Natural killer cell (primary cell): ENCODE measurements around the gene DYSF. TPM values are rescaled to one million over a fixed set of nuclear protein-coding genes. Genes with fewer than 3 reads are reported as not detected.
A peak's percentile ranks its signal among the peaks of the same experiment; 100 is the strongest.

Source experiments
- ATAC-seq, 3 donors: fragments of 150-1000 bp in 2 of 3; fragments of 200-7000 bp in 1 of 3; cut with Tn5 transposase; 1 replicate in 1 of 3; 2 replicates in 2 of 3; pipeline ENCODE4 v1.10.0; 2021; ENCODE audit warnings: mild to moderate bottlenecking in 2 of 3, moderate library complexity in 2 of 3
- DNase-seq, 2 donors: peaks; one replicate each; pipeline versions ENCODE4 v3.0.0 to v3.0.0-alpha.2; 2013 to 2021; ENCODE audit warnings: mixed read lengths in 1 of 2
- H3K27ac ChIP-seq: one replicate; pipeline ENCODE4 v1.5.1; 2013; ENCODE audit warnings: mild to moderate bottlenecking, low read length
- H3K27me3 ChIP-seq: one replicate; pipeline ENCODE4 v1.6.1; 2013; ENCODE audit warnings: low read length; ENCODE audit not compliant: control insufficient read depth, insufficient read depth
- H3K36me3 ChIP-seq: one replicate; pipeline ENCODE4 v1.6.1; 2013; ENCODE audit warnings: low read length; ENCODE audit not compliant: control insufficient read depth, insufficient read depth
- H3K4me1 ChIP-seq: one replicate; pipeline ENCODE4 v1.6.1; 2013; ENCODE audit warnings: low read length; ENCODE audit not compliant: control insufficient read depth, insufficient read depth
- H3K4me3 ChIP-seq: one replicate; pipeline ENCODE4 v1.5.1; 2013; ENCODE audit warnings: low read length
- H3K9me3 ChIP-seq: one replicate; pipeline ENCODE4 v1.6.1; 2013; ENCODE audit warnings: low read length; ENCODE audit not compliant: control insufficient read depth, insufficient read depth
- H3K27ac Mint-ChIP-seq, 2 donors: one replicate each; pipeline ENCODE4 v1.8.0; 2022; ENCODE audit warnings: mild to moderate bottlenecking in 2 of 2, mixed read lengths in 2 of 2, moderate library complexity in 1 of 2
- H3K27me3 Mint-ChIP-seq, 2 donors: one replicate each; pipeline ENCODE4 v1.8.0; 2022; ENCODE audit warnings: low read depth in 2 of 2, mixed read lengths in 2 of 2
- H3K36me3 Mint-ChIP-seq: one replicate; pipeline ENCODE4 v1.8.0; 2022; ENCODE audit warnings: mixed read lengths
- H3K4me1 Mint-ChIP-seq, 2 donors: one replicate each; pipeline ENCODE4 v1.8.0; 2022; ENCODE audit warnings: mixed read lengths in 2 of 2
- H3K4me3 Mint-ChIP-seq: one replicate; pipeline ENCODE4 v1.8.0; 2022; ENCODE audit warnings: mild to moderate bottlenecking, moderate library complexity, mixed read lengths
- H3K9me3 Mint-ChIP-seq, 2 donors: one replicate each; pipeline ENCODE4 v1.8.0; 2022; ENCODE audit warnings: mixed read lengths in 2 of 2
- WGBS: methylation state at CpG from one replicate; pipeline ENCODE4 v1.1.7; 2013; ENCODE audit warnings: missing lambda C conversion rate; ENCODE audit not compliant: insufficient coverage; 5-methylcytosine and 5-hydroxymethylcytosine counted together
- intact Hi-C: fragments of 100-400 bp; cut with micrococcal nuclease; formaldehyde crosslinking; loops from one replicate; pipeline ENCODE4 v1.14.2; 2022
- total RNA-seq, 4 donors: library from RNA; stranded (reverse); fragments of 120-200 nt in 1 of 4; gene quantifications; one replicate each; pipeline versions ENCODE4 v1.2.3 to v1.2.4, GENCODE V29; 2013 to 2022
- TF ChIP-seq, protein P1 (sequence below): fragments of 200-600 bp; IDR thresholded peaks from one replicate; pipeline ENCODE4 v1.8.0; 2022; ENCODE audit warnings: antibody characterized with exemption

Gene DYSF
- total RNA-seq, 3 donors from 2014 or later (not counting 1 experiment from before 2014, with no cell fraction given), result 11.4 to 19.5 (median 12.4) TPM

DNA sequence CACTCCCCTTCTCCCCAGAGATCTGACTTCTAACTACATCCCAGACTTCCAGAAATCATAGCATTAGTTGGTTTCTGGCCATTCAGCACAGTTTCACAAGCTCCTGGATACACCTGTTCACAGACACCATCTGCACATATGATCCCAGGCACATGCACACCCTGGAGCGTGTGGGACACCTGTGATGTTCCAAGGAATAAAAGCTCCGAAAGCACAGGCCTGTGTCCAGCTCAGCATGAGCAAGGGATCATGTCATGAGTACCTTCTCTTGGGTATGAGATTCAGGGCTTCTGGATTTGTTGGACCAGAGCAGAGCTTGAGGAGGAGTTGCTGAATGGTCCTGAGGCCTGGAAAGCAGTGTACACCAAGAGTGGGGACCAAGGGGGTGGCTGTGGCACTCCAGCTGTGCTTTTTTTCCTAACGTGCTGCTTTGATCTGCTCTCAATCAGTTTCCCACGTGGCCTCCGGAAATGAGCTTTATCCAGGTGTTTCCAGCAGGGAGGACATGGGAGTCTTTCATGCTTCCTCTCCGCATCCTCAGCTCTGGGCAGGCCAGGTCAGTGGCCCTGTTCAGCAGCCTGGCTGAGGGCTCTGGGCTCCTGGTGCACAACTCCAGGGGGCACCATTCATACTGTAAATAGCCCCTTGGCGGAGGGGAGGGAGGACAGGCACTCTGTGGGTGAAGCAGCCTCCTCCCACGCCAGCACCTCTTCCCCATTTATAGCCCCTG is 1.8 kb downstream of the DYSF start:
- Mint-ChIP-seq H3K4me3 (peak overlapping the region; percentile 40), H3K27ac (no peak overlapping the region), H3K27me3 (peaks cover 28 to 46% of the 10 kb centered on the region in 2 donors), H3K36me3 (no peaks in the 10 kb centered on the region), H3K9me3 (no peaks in the 10 kb centered on the region), H3K4me1 (peaks cover 30 to 58% of the 10 kb centered on the region in 2 donors)
- Histone ChIP-seq H3K36me3 (no peaks in the 10 kb centered on the region), H3K27me3 (peaks cover 11% of the 10 kb centered on the region), H3K27ac (no peak overlapping the region), H3K9me3 (no peaks in the 10 kb centered on the region), H3K4me1 (peaks cover 54% of the 10 kb centered on the region), H3K4me3 (no peak overlapping the region)
- TF ChIP-seq, protein P1, sequence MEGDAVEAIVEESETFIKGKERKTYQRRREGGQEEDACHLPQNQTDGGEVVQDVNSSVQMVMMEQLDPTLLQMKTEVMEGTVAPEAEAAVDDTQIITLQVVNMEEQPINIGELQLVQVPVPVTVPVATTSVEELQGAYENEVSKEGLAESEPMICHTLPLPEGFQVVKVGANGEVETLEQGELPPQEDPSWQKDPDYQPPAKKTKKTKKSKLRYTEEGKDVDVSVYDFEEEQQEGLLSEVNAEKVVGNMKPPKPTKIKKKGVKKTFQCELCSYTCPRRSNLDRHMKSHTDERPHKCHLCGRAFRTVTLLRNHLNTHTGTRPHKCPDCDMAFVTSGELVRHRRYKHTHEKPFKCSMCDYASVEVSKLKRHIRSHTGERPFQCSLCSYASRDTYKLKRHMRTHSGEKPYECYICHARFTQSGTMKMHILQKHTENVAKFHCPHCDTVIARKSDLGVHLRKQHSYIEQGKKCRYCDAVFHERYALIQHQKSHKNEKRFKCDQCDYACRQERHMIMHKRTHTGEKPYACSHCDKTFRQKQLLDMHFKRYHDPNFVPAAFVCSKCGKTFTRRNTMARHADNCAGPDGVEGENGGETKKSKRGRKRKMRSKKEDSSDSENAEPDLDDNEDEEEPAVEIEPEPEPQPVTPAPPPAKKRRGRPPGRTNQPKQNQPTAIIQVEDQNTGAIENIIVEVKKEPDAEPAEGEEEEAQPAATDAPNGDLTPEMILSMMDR, result no peak
- intact Hi-C loops, result no loop called here
- ATAC-seq (no peak), DNase-seq (no peak)
- WGBS, result 76% methylated on average over 8 of the region's 8 CpGs

DNA sequence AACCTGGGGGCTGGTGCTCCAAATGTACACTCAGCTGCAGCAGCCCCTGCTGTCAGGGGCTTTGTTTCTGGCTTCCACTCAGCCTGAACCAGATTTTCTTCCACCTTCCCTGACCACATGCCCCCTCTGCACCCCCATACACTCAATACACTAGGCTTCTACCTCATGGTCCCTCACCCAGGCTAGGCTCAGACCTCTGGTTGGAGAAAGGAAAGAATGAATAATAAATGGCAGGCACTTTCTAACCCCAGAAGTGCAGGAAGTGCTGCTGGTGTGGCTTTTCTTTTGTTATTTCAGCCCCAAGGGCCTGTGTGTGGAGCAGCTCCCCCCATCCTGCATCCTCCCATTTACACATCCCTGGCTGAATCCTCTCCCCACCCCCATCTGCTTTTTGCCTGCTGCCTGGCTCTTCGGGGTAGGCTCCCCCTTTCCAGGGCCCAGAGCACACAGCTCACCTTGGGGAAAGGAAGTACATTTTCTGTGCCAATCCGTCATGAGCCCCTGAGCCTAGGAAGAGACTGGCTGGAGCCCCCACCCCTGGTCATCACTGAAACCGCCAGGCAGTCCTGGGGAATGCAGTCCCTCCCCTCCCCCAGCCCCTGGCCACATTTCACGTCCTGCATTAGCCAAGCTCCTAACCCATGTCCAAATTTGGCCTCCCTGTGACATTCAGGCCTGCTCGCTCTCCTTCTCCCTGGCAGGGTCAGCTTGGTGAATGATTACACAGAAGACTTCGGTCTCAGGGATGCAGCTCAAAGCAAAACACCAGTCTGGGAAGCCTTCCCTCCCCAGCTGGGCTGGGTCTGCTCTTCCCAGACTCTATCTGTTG is 2.6 kb downstream of the DYSF start:
- TF ChIP-seq, protein P1, result no peak
- H3K36me3 Mint-ChIP-seq, result no peaks in the 10 kb centered on the region
- H3K36me3 ChIP-seq, result no peaks in the 10 kb centered on the region
- ATAC-seq (no peak), DNase-seq (no peak)
- no peak overlapping the region for H3K4me3 ChIP-seq
- intact Hi-C loops, result no loop called here
- H3K27me3 ChIP-seq, result peaks cover 11% of the 10 kb centered on the region
- H3K9me3 ChIP-seq, result no peaks in the 10 kb centered on the region
- H3K27ac ChIP-seq, result no peak overlapping the region
- H3K27me3 Mint-ChIP-seq, result peaks cover 28 to 44% of the 10 kb centered on the region in 2 donors
- H3K4me1 Mint-ChIP-seq, result peaks cover 25 to 53% of the 10 kb centered on the region in 2 donors
- WGBS, result 72% methylated on average over 6 of the region's 6 CpGs
- no peak overlapping the region for H3K27ac Mint-ChIP-seq
- peak overlapping the region; percentile 40 for H3K4me3 Mint-ChIP-seq
- H3K4me1 ChIP-seq, result peaks cover 47% of the 10 kb centered on the region
- no peaks in the 10 kb centered on the region for H3K9me3 Mint-ChIP-seq

DNA sequence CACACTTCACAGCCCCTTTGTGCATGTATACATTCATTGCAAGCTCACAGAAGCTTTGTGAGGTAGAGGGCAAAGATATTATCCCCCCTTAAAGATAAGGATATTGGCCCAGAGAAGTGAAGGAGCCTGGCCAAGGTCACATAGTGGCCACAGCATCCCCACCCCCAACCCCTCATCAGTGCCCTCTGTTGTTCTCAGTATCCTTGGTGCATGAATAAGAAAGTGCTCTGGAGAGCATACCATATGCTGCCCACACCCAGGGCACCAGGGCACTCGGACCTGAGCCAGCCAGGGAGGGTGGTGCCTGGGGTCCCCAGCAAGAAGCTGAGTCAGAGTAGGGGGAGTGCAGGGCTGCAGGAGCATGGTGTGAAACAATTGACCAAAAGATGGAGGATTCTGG is 3.3 kb downstream of the DYSF start:
- Mint-ChIP-seq H3K27ac (no peak overlapping the region), H3K4me3 (no peak overlapping the region), H3K4me1 (peaks cover 19 to 46% of the 10 kb centered on the region in 2 donors), H3K9me3 (no peaks in the 10 kb centered on the region), H3K36me3 (no peaks in the 10 kb centered on the region), H3K27me3 (peaks cover 27 to 38% of the 10 kb centered on the region in 2 donors)
- Histone ChIP-seq H3K4me1 (peaks cover 42% of the 10 kb centered on the region), H3K4me3 (no peak overlapping the region), H3K36me3 (no peaks in the 10 kb centered on the region), H3K9me3 (no peaks in the 10 kb centered on the region), H3K27ac (no peak overlapping the region), H3K27me3 (peaks cover 11% of the 10 kb centered on the region)
- TF ChIP-seq, protein P1, result no peak
- ATAC-seq, result no peak
- intact Hi-C loops, result no loop called here
- 56% methylated on average over 1 of the region's 1 CpG for WGBS
- DNase-seq, result no peak
